ENCODE data around the gene GALNT10.

DNA sequence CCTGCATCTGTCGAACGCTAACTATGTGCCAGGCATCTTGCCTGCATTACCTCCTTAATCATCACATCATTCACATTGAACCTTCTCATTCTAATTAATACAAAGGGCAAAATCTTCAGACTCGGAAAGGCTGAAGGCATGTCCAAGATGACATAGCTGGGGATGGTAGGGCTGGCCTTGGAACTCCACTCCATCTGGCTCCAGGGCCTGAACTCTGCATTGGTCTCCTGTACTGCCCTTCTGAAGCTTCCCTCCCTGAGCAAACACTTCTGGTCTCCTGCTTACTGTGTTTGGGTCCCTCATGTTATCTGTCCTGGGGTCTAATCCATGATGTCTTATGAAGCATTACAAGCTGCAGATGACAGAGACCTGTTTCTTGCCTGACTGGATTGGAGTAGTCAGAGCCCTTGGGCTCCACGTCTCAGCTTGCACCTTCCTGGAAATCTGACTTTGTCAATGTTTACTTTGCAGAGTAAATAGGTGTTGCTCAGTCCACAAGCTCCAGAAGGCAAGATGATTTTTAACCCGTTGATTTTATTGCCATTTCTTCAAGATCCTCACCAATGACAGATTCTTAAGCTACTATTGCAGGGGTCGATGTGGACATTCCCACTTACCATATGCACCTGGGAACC, 106.1 kb downstream of the GALNT10 start:
- TF ChIP-seq, protein P1, sequence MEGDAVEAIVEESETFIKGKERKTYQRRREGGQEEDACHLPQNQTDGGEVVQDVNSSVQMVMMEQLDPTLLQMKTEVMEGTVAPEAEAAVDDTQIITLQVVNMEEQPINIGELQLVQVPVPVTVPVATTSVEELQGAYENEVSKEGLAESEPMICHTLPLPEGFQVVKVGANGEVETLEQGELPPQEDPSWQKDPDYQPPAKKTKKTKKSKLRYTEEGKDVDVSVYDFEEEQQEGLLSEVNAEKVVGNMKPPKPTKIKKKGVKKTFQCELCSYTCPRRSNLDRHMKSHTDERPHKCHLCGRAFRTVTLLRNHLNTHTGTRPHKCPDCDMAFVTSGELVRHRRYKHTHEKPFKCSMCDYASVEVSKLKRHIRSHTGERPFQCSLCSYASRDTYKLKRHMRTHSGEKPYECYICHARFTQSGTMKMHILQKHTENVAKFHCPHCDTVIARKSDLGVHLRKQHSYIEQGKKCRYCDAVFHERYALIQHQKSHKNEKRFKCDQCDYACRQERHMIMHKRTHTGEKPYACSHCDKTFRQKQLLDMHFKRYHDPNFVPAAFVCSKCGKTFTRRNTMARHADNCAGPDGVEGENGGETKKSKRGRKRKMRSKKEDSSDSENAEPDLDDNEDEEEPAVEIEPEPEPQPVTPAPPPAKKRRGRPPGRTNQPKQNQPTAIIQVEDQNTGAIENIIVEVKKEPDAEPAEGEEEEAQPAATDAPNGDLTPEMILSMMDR (conservative IDR thresholded peaks at IDR 0.05; ENCODE audit: low read depth in 2 of 2): no peak
- TF ChIP-seq CREB1 (CRISPR knock-in tag; IDR thresholded peaks at IDR 0.05; ENCODE audit: low read depth) (no peak), POLR2AphosphoS5 (IDR thresholded peaks at IDR 0.05; ENCODE audit: low read depth) (no peak), EZH2phosphoT487 (IDR thresholded peaks at IDR 0.05; ENCODE audit: unreplicated experiment) (no peak), JUNB (IDR thresholded peaks at IDR 0.05; ENCODE audit: unreplicated experiment) (no peak), EZH2 (IDR thresholded peaks at IDR 0.05; ENCODE audit: low read depth, unreplicated experiment) (no peak)
- TF ChIP-seq, protein P2, sequence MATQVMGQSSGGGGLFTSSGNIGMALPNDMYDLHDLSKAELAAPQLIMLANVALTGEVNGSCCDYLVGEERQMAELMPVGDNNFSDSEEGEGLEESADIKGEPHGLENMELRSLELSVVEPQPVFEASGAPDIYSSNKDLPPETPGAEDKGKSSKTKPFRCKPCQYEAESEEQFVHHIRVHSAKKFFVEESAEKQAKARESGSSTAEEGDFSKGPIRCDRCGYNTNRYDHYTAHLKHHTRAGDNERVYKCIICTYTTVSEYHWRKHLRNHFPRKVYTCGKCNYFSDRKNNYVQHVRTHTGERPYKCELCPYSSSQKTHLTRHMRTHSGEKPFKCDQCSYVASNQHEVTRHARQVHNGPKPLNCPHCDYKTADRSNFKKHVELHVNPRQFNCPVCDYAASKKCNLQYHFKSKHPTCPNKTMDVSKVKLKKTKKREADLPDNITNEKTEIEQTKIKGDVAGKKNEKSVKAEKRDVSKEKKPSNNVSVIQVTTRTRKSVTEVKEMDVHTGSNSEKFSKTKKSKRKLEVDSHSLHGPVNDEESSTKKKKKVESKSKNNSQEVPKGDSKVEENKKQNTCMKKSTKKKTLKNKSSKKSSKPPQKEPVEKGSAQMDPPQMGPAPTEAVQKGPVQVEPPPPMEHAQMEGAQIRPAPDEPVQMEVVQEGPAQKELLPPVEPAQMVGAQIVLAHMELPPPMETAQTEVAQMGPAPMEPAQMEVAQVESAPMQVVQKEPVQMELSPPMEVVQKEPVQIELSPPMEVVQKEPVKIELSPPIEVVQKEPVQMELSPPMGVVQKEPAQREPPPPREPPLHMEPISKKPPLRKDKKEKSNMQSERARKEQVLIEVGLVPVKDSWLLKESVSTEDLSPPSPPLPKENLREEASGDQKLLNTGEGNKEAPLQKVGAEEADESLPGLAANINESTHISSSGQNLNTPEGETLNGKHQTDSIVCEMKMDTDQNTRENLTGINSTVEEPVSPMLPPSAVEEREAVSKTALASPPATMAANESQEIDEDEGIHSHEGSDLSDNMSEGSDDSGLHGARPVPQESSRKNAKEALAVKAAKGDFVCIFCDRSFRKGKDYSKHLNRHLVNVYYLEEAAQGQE (IDR thresholded peaks at IDR 0.05; ENCODE audit: unreplicated experiment): no peak
- TF ChIP-seq, protein P3, sequence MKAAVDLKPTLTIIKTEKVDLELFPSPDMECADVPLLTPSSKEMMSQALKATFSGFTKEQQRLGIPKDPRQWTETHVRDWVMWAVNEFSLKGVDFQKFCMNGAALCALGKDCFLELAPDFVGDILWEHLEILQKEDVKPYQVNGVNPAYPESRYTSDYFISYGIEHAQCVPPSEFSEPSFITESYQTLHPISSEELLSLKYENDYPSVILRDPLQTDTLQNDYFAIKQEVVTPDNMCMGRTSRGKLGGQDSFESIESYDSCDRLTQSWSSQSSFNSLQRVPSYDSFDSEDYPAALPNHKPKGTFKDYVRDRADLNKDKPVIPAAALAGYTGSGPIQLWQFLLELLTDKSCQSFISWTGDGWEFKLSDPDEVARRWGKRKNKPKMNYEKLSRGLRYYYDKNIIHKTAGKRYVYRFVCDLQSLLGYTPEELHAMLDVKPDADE (IDR thresholded peaks at IDR 0.05): no peak

Data from GM23338 (cell line).